NT2/D1 (cell line): ENCODE measurements around the gene LAD1.

Source experiments
- DNase-seq: peaks from one replicate; pipeline ENCODE4 v3.0.0-alpha.2; 2011; ENCODE audit warnings: low read depth, low spot score
- H3K27me3 ChIP-seq: 2 replicates; pipeline ENCODE4 v1.6.0; 2011; ENCODE audit warnings: mild to moderate bottlenecking; ENCODE audit not compliant: insufficient read length, insufficient read depth
- H3K36me3 ChIP-seq: 2 replicates; pipeline ENCODE4 v1.6.1; 2011; ENCODE audit warnings: mild to moderate bottlenecking, low read length, mixed read lengths; ENCODE audit not compliant: insufficient read depth, insufficient read length
- H3K4me1 ChIP-seq: 2 replicates; pipeline ENCODE4 v1.5.1; 2011; ENCODE audit not compliant: insufficient read depth, insufficient read length
- H3K4me3 ChIP-seq: 2 replicates; pipeline ENCODE4 v1.5.1; 2011; ENCODE audit warnings: low read depth; ENCODE audit not compliant: insufficient read length
- H3K9ac ChIP-seq: 2 replicates; pipeline ENCODE4 v1.6.0; 2011; ENCODE audit warnings: low read depth; ENCODE audit not compliant: insufficient read length
- H3K9me3 ChIP-seq: 2 replicates; pipeline ENCODE4 v1.5.1; 2011; ENCODE audit warnings: mild to moderate bottlenecking, low read length; ENCODE audit not compliant: insufficient read depth
- SUZ12 ChIP-seq: IDR thresholded peaks from 2 replicates; pipeline ENCODE4 v1.6.1; 2011; ENCODE audit not compliant: insufficient read length, insufficient read depth; ENCODE audit errors: extremely low read depth
- YY1 ChIP-seq: IDR thresholded peaks from 2 replicates; pipeline ENCODE4 v1.6.1; 2011; ENCODE audit not compliant: insufficient read length, insufficient read depth
- ZNF274 ChIP-seq: IDR thresholded peaks from 2 replicates; pipeline ENCODE4 v1.6.1; 2011; ENCODE audit warnings: mild to moderate bottlenecking, low read depth, low read length

The LAD1 gene

DNA sequence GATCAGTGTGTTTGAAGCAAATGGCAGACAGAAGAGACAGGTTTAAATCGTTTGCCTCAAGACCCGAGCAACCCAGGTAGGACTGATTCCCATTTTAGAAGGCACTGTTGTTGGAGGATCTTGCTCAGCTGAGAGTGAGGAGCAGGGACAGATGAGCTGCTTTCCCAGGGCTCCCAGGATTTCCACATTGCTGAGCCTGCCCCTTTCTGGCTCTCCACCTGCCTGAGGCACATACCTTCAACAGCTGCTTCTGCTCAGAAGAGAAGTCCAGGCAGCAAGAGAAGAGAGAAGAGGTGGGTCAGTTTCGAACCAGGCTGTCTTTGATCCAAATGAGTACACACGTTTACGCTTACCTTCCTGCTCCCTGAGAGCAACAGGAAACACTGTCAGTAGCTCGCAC lies 27.3 kb downstream of the LAD1 start:
- H3K4me3 ChIP-seq, result no peak overlapping the region
- H3K27me3 ChIP-seq, result no peaks in the 10 kb centered on the region
- H3K4me1 ChIP-seq, result peaks cover 42% of the 10 kb centered on the region
- peaks cover 34% of the 10 kb centered on the region for H3K36me3 ChIP-seq
- no peaks in the 10 kb centered on the region for H3K9me3 ChIP-seq
- DNase-seq, result no peak
- TF ChIP-seq ZNF274, result no peak
- no peak for TF ChIP-seq YY1
- no peak for TF ChIP-seq SUZ12
- H3K9ac ChIP-seq, result no peak overlapping the region

DNA sequence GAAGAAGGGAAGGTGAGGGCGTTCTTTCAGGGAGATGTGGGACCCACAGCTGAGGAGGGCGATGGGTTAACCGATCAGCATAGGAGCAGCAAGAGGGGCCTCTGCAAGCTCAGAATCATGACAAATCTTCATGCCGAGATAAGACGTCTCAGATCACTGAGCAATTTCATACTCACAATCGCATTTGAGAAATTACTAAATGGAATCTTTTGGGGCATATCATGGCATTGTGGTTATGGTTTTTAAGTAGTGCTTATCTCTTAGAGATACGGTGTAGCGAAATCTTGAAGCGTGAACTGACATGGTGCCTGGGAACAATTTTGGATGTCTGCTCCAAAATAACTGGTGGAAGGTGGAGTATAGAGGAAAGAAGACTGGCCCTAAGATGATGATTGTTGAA lies 27.8 kb downstream of the LAD1 start:
- H3K4me3 ChIP-seq, result no peak overlapping the region
- H3K27me3 ChIP-seq, result no peaks in the 10 kb centered on the region
- peaks cover 42% of the 10 kb centered on the region for H3K4me1 ChIP-seq
- H3K36me3 ChIP-seq, result peaks cover 39% of the 10 kb centered on the region
- no peak for DNase-seq
- no peak for TF ChIP-seq YY1
- TF ChIP-seq SUZ12, result no peak
- TF ChIP-seq ZNF274, result no peak
- no peaks in the 10 kb centered on the region for H3K9me3 ChIP-seq
- H3K9ac ChIP-seq, result no peak overlapping the region

DNA sequence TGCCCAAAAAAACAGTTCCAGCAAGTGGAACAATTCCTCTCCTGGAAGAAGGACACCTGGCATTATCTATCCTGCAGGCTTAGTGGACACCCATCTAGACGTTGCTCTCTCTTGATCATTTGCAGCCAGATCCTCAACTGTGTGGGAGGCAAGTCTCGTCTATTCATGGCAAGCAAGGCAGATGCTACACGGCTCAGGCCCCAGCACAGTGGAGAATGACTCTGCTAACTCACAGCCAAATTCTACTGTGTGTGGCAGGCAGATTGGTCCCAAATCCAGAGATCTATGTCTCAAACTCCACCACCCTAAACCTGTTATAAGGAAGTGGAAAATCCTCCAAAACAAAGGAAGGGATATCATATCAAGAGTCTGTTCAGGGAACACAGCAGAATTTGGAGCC lies 28.6 kb downstream of the LAD1 start:
- no peak for TF ChIP-seq ZNF274
- TF ChIP-seq YY1, result no peak
- TF ChIP-seq SUZ12, result no peak
- H3K9me3 ChIP-seq, result no peaks in the 10 kb centered on the region
- H3K4me3 ChIP-seq, result no peak overlapping the region
- H3K4me1 ChIP-seq, result peaks cover 36% of the 10 kb centered on the region
- no peak overlapping the region for H3K9ac ChIP-seq
- peaks cover 44% of the 10 kb centered on the region for H3K36me3 ChIP-seq
- H3K27me3 ChIP-seq, result no peaks in the 10 kb centered on the region
- no peak for DNase-seq

DNA sequence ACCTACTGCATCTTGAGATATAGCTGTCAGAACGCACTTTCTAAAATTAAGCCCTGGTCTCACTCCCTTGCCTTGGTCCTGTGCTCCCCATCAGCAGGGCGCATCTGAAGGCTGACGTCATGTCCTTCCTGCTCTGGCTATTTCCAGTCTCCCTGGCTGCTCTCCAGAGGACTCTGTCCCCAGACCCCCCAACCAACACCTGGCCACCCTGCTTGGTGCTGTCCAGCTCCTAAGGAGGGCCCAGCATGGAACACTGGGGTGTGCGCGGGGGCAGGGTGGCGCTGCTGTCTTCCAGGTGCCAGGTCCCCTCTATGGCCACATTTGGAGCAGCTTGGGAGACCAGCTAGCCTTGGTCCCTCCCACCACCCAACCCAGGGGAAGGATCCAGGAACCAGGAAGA lies 29.9 kb downstream of the LAD1 start:
- peaks cover 24% of the 10 kb centered on the region for H3K4me1 ChIP-seq
- DNase-seq, result no peak
- H3K4me3 ChIP-seq, result no peak overlapping the region
- no peak overlapping the region for H3K9ac ChIP-seq
- TF ChIP-seq SUZ12 (no peak), ZNF274 (no peak), YY1 (no peak)
- H3K27me3 ChIP-seq, result no peaks in the 10 kb centered on the region
- H3K36me3 ChIP-seq, result peaks cover 54% of the 10 kb centered on the region
- no peaks in the 10 kb centered on the region for H3K9me3 ChIP-seq

DNA sequence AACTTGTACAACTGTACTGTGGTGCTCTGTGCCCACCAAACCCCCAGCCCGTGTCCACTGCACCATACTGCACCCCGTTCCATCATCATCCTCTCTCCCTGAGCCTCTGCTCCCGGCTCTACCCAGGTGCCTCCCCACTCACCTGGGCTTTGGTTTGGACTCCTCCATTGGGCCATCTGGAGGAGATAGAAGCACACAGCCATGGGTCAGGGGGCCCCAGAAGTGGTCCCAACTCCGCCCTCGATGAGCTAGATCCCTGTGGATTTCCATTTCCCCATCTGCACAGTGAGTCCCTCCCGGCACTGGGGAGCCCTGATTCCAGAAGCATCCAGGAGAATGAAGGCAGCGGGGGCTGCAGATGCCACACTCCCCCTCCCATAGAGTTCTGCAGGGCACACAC lies 32.4 kb downstream of the LAD1 start:
- TF ChIP-seq YY1 (no peak), ZNF274 (no peak), SUZ12 (no peak)
- H3K4me1 ChIP-seq, result peaks cover 14% of the 10 kb centered on the region
- H3K27me3 ChIP-seq, result peaks cover 3% of the 10 kb centered on the region
- H3K36me3 ChIP-seq, result peaks cover 60% of the 10 kb centered on the region
- no peak overlapping the region for H3K9ac ChIP-seq
- DNase-seq, result no peak
- H3K9me3 ChIP-seq, result no peaks in the 10 kb centered on the region
- no peak overlapping the region for H3K4me3 ChIP-seq

DNA sequence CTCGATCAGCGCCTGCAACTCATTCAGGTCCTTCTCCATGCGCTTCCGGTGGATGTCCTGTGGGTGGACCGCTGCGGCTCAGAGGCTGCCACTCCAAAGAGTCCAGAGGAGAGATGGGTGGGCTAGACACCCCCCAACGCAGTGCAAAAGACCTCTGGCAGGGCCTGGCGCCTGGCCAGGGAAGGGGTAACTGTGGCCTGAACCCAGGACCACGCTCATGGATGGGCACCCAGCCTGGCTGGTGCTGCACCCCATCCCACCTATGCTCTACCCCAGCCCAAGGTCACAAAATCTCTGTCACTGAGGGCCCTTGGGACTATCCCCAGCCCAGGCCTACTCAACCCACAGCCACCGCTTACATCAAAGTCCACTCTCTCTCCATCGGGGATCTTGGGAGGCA lies 33.9 kb downstream of the LAD1 start:
- peaks cover 59% of the 10 kb centered on the region for H3K36me3 ChIP-seq
- peaks cover 3% of the 10 kb centered on the region for H3K27me3 ChIP-seq

DNA sequence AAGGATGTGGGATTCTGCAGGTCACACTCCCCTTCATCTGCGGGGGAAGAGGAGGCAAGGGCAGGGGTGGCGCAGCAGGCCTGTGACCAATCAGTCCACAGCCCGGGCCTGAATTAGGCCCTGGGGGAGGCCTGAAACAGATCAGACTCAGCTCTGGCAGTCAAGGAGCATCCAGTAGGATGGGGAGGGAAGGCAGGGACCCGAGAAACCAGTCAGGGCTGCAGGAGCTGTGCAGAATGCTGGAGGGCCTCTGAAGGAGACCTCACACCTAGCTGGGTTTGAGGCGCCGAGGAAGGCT lies 34.4 kb downstream of the LAD1 start:
- H3K36me3 ChIP-seq, result peaks cover 62% of the 10 kb centered on the region

More for the DNA sequence above, 33.9 kb downstream of the LAD1 start:
- TF ChIP-seq SUZ12, result no peak
- no peak for TF ChIP-seq YY1
- no peak for TF ChIP-seq ZNF274
- no peak for DNase-seq
- H3K9ac ChIP-seq, result no peak overlapping the region
- H3K4me1 ChIP-seq, result peaks cover 17% of the 10 kb centered on the region
- H3K9me3 ChIP-seq, result no peaks in the 10 kb centered on the region
- H3K4me3 ChIP-seq, result no peak overlapping the region

DNA sequence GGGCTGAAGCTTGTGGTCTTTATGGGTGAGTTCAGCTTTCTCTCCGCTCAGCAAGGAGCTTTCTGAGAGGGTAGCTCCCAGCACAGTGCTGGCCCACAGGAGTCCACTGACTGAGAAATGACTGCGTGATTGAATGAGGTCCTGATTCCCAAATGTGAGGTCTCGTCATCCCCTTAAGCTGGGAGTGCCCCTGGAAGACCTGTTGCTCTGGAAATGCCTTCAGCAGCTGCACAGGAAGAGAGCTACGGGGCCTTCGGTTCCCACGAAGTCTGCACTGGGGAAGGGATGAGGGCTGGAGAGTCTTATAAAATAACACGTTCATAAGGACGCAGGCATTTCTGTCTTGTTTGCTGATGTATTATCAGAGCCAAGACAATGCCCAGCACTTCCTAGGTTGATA lies 35.7 kb downstream of the LAD1 start:
- Histone ChIP-seq H3K36me3 (peaks cover 50% of the 10 kb centered on the region), H3K4me3 (no peak overlapping the region), H3K27me3 (peaks cover 3% of the 10 kb centered on the region), H3K4me1 (peaks cover 17% of the 10 kb centered on the region), H3K9ac (no peak overlapping the region), H3K9me3 (no peaks in the 10 kb centered on the region)
- TF ChIP-seq YY1 (no peak), ZNF274 (no peak), SUZ12 (no peak)
- no peak for DNase-seq

More for the DNA sequence above, 34.4 kb downstream of the LAD1 start:
- H3K4me1 ChIP-seq, result peaks cover 16% of the 10 kb centered on the region
- H3K9me3 ChIP-seq, result no peaks in the 10 kb centered on the region
- no peak for TF ChIP-seq SUZ12
- no peak for TF ChIP-seq YY1
- no peak for TF ChIP-seq ZNF274
- DNase-seq, result no peak
- H3K9ac ChIP-seq, result no peak overlapping the region
- H3K27me3 ChIP-seq, result peaks cover 3% of the 10 kb centered on the region
- no peak overlapping the region for H3K4me3 ChIP-seq
